ENCODE results near the gene CATSPERB.
"Not testable (repeated sequence)": the region's sequence is repeated elsewhere in the genome, so short reads cannot be mapped to it uniquely, and the experiment has no call there.

GRCh38 chr14:91604611-91605010, 127.3 kb downstream of the CATSPERB start:
- TF ChIP-seq CTCF (IDR thresholded peaks at IDR 0.05; ENCODE audit: low read depth, low read length); EZH2phosphoT487 (IDR thresholded peaks at IDR 0.05; ENCODE audit: low read depth): not testable (repeated sequence)

Measured in OCI-LY3 (cell line).